HepG2 (cell line): ENCODE data around the gene SLC25A10. TPM values are rescaled to one million over a fixed set of nuclear protein-coding genes. Genes with fewer than 3 reads are reported as not detected.
A peak's percentile ranks its signal among the peaks of the same experiment; 100 is the strongest.

Source experiments
- AHR ChIP-seq: IDR thresholded peaks from 2 replicates; pipeline ENCODE4 v1.6.1; 2018; ENCODE audit warnings: missing genetic modification reagents, missing compliant biosample characterization
- ARID2 ChIP-seq: sonication (generic); formaldehyde crosslinking; IDR thresholded peaks from 2 replicates; pipeline ENCODE4 v1.8.1; 2022; ENCODE audit warnings: mild to moderate bottlenecking, missing genetic modification reagents, borderline replicate concordance
- CENPT ChIP-seq: sonication (generic); formaldehyde crosslinking; IDR thresholded peaks from 2 replicates; pipeline ENCODE4 v1.8.0; 2022; ENCODE audit warnings: low read depth, mild to moderate bottlenecking, moderate library complexity, missing genetic modification reagents
- CERS6 ChIP-seq: sonication (generic); formaldehyde crosslinking; IDR thresholded peaks from 2 replicates; pipeline ENCODE4 v1.5.0; 2020; ENCODE audit warnings: missing genetic modification reagents
- CREB1 ChIP-seq, 2 experiments: fragments of 450-650 bp in 1 of 2; IDR thresholded peaks; 2 replicates each; pipeline ENCODE4 v1.6.1; 2016 to 2017; ENCODE audit warnings: control low read depth in 1 of 2, mild to moderate bottlenecking in 1 of 2, missing compliant biosample characterization in 1 of 2, missing genetic modification characterization in 1 of 2
- DMAP1 ChIP-seq: IDR thresholded peaks from 2 replicates; pipeline ENCODE4 v1.6.1; 2016
- GATA4 ChIP-seq: sonication (generic); IDR thresholded peaks from 2 replicates; pipeline ENCODE4 v1.6.1; 2016; ENCODE audit warnings: antibody characterized with exemption, low read depth, borderline replicate concordance
- IRF1 ChIP-seq: sonication (generic); formaldehyde crosslinking; IDR thresholded peaks from 2 replicates; pipeline ENCODE4 v1.4.0; 2020; ENCODE audit warnings: low read depth, mild to moderate bottlenecking, missing genetic modification reagents
- MED13 ChIP-seq: sonication (generic); formaldehyde crosslinking; IDR thresholded peaks from 2 replicates; pipeline ENCODE4 v1.5.0; 2020; ENCODE audit warnings: missing genetic modification reagents
- MEF2D ChIP-seq: sonication (generic); formaldehyde crosslinking; IDR thresholded peaks from 2 replicates; pipeline ENCODE4 v1.5.1; 2020; ENCODE audit warnings: mild to moderate bottlenecking, missing genetic modification reagents
- SAP130 ChIP-seq: IDR thresholded peaks from 2 replicates; pipeline ENCODE4 v1.6.1; 2016; ENCODE audit warnings: low read depth
- SETDB1 ChIP-seq: sonication (generic); formaldehyde crosslinking; IDR thresholded peaks from 2 replicates; pipeline ENCODE4 v1.5.1; 2020; ENCODE audit warnings: missing genetic modification reagents, mild to moderate bottlenecking, borderline replicate concordance
- SMC3 ChIP-seq: IDR thresholded peaks from 2 replicates; pipeline ENCODE4 v1.6.1; 2011; ENCODE audit warnings: low read length, improper control_type of control experiment
- SP5 ChIP-seq: IDR thresholded peaks from 2 replicates; pipeline ENCODE4 v1.6.1; 2016; ENCODE audit warnings: low read depth, borderline replicate concordance
- ZBTB25 ChIP-seq: IDR thresholded peaks from 2 replicates; pipeline ENCODE4 v1.6.1; 2018; ENCODE audit warnings: missing genetic modification reagents
- ZNF280B ChIP-seq: sonication (generic); formaldehyde crosslinking; IDR thresholded peaks from 2 replicates; pipeline ENCODE4 v1.5.0; 2020; ENCODE audit warnings: missing genetic modification reagents, mild to moderate bottlenecking, borderline replicate concordance
- ZNF317 ChIP-seq: sonication (generic); formaldehyde crosslinking; IDR thresholded peaks from 2 replicates; pipeline ENCODE4 v1.5.0; 2020; ENCODE audit warnings: mild to moderate bottlenecking, missing genetic modification reagents
- ZNF326 ChIP-seq: sonication (generic); formaldehyde crosslinking; IDR thresholded peaks from 2 replicates; pipeline ENCODE4 v1.4.0; 2020; ENCODE audit warnings: missing genetic modification reagents, borderline replicate concordance
- ZNF556 ChIP-seq: sonication (generic); formaldehyde crosslinking; IDR thresholded peaks from 2 replicates; pipeline ENCODE4 v1.4.0; 2020; ENCODE audit warnings: mild to moderate bottlenecking, missing genetic modification reagents, borderline replicate concordance
- ZNF678 ChIP-seq: sonication (generic); formaldehyde crosslinking; IDR thresholded peaks from 2 replicates; pipeline ENCODE4 v1.4.0; 2020; ENCODE audit warnings: mild to moderate bottlenecking, missing genetic modification reagents
- ZNF691 ChIP-seq: sonication (generic); formaldehyde crosslinking; IDR thresholded peaks from 2 replicates; pipeline ENCODE4 v1.4.0; 2020; ENCODE audit warnings: missing genetic modification reagents, low read depth, mild to moderate bottlenecking, borderline replicate concordance
- ZNF737 ChIP-seq: sonication (generic); formaldehyde crosslinking; IDR thresholded peaks from 2 replicates; pipeline ENCODE4 v1.5.0; 2020; ENCODE audit warnings: missing genetic modification reagents, mild to moderate bottlenecking, borderline replicate concordance
- ZNF775 ChIP-seq: sonication (generic); formaldehyde crosslinking; IDR thresholded peaks from 2 replicates; pipeline ENCODE4 v1.4.0; 2020; ENCODE audit warnings: missing genetic modification reagents, mild to moderate bottlenecking, moderate library complexity, borderline replicate concordance
- ZNF792 ChIP-seq: IDR thresholded peaks from 2 replicates; pipeline ENCODE4 v1.6.1; 2016
- polyA plus RNA-seq, 8 experiments: library from polyadenylated mRNA; depleted of rRNA in 3 of 8; stranded (reverse) in 7 of 8; unstranded in 1 of 8; fragments of >200 nt; fragmentation: Illumina TruSeq in 4 of 8; extraction: Trizol in 4 of 8; gene quantifications; 2 replicates each; pipeline versions ENCODE4 v1.2.1 to v1.2.3, GENCODE V29; 2011 to 2016; ENCODE audit warnings: low read depth in 4 of 8, missing spikeins in 1 of 8, mixed read lengths in 1 of 8; ENCODE audit not compliant: insufficient read depth in 1 of 8
- total RNA-seq, 5 experiments: library from RNA; depleted of rRNA; stranded (reverse); fragments of >200 nt; fragmentation: Illumina TruSeq; extraction: Trizol; gene quantifications; 2 replicates each; pipeline ENCODE4 v1.2.3, GENCODE V29; 2016; ENCODE audit warnings: low read depth in 1 of 5

The SLC25A10 gene
- total and polyA plus RNA-seq, 2 of the 13 experiments (the other 11 are each of a cell fraction or from before 2014, with no cell fraction given): 46.5 to 140 TPM

- TF ChIP-seq ZNF280B (peak; percentile 95), SMC3 (no peak), ZNF317 (CRISPR knock-in tag) (peak; percentile 83), CENPT (CRISPR knock-in tag) (peak; percentile 98), CREB1 (IDR thresholded peaks at IDR 0.05) (peak; percentile 70), CREB1 (CRISPR knock-in tag; IDR thresholded peaks at IDR 0.05) (no peak), ZNF737 (CRISPR knock-in tag) (peak; percentile 71; the same call in 1 of the 2 replicates), SETDB1 (CRISPR knock-in tag) (no peak; the same call in 1 of the 2 replicates), CERS6 (peak; percentile 91), ZNF556 (CRISPR knock-in tag) (peak; percentile 41; the same call in 1 of the 2 replicates), GATA4 (peak; percentile 27; the same call in 1 of the 2 replicates), ARID2 (CRISPR knock-in tag) (peak; percentile 96; the same call in 1 of the 2 replicates), ZBTB25 (CRISPR knock-in tag) (peak; percentile 99), MEF2D (CRISPR knock-in tag) (peak; percentile 92), ZNF792 (CRISPR knock-in tag) (peak; percentile 99), ZNF775 (CRISPR knock-in tag) (peak; percentile 70; the same call in 1 of the 2 replicates), DMAP1 (CRISPR knock-in tag) (peak; percentile 95), AHR (CRISPR knock-in tag) (peak; percentile 99; the same call in 1 of the 2 replicates), SP5 (CRISPR knock-in tag) (peak; percentile 72), ZNF326 (CRISPR knock-in tag) (peak; percentile 79; the same call in 1 of the 2 replicates), ZNF678 (CRISPR knock-in tag) (peak; percentile 97), MED13 (peak; percentile 95; the same call in 1 of the 2 replicates), SAP130 (CRISPR knock-in tag) (peak; percentile 98), IRF1 (0 out of 2 replicates have a peak, but pooled peaks have one; percentile 88), ZNF691 (CRISPR knock-in tag) (peak; percentile 95)
Observed at GRCh38 chr17:81711814-81712467, at the start of gene SLC25A10 (continued).
